IMR-90 (cell line): ENCODE data around the gene ATP12A. TPM values are rescaled to one million over a fixed set of nuclear protein-coding genes. Genes with fewer than 3 reads are reported as not detected.

Experiments
- ATAC-seq: fragments of 200-7000 bp; cut with Tn5 transposase; 2 replicates; pipeline ENCODE4 v1.9.1; 2020; ENCODE audit warnings: low read depth, mild to moderate bottlenecking, moderate library complexity
- BruUV-seq: library from RNA; stranded (reverse); fragments of 400-500 nt; replicated peaks from 2 replicates; lab custom pipeline; 2021; lab: Mats Ljungman, UMichigan
- CTCF ChIA-PET: fragments of 300-600 bp; formaldehyde crosslinking; extraction: SDS; loops from one replicate; lab custom pipeline; 2021; ENCODE audit warnings: antibody characterized with exemption; lab: Yijun Ruan, JAX
- POLR2A ChIA-PET: fragments of 300-600 bp; sonication (Branson Sonifier 250); formaldehyde crosslinking; loops from one replicate; lab custom pipeline; 2022; ENCODE audit warnings: antibody characterized with exemption; ENCODE audit not compliant: unreplicated experiment; lab: Charles Lee
- DNase-seq: peaks from one replicate; pipeline ENCODE4 v3.0.0; 2013
- H2AFZ ChIP-seq: replicated peaks from 2 replicates; pipeline ENCODE3; 2013; ENCODE audit warnings: low read length, mild to moderate bottlenecking; ENCODE audit not compliant: poor library complexity
- H2AK5ac ChIP-seq: 2 replicates; pipeline ENCODE4 v1.6.1; 2013; ENCODE audit warnings: low read depth, low read length, inconsistent platforms
- H2AK9ac ChIP-seq: replicated peaks from 2 replicates; pipeline ENCODE3; 2013; ENCODE audit warnings: mild to moderate bottlenecking, low read depth, low read length, moderate library complexity; ENCODE audit not compliant: poor library complexity
- H2BK120ac ChIP-seq: 2 replicates; pipeline ENCODE4 v1.6.1; 2013; ENCODE audit warnings: low read depth, low read length, inconsistent platforms
- H2BK15ac ChIP-seq: 3 replicates; pipeline ENCODE4 v1.6.1; 2013; ENCODE audit warnings: low read depth, low read length, inconsistent platforms
- H2BK20ac ChIP-seq: 2 replicates; pipeline ENCODE4 v1.6.1; 2013; ENCODE audit warnings: low read depth, mild to moderate bottlenecking, inconsistent platforms, low read length, moderate library complexity
- H2BK5ac ChIP-seq: 2 replicates; pipeline ENCODE4 v1.6.1; 2013; ENCODE audit warnings: mild to moderate bottlenecking, low read depth, low read length, inconsistent platforms; ENCODE audit not compliant: poor library complexity, severe bottlenecking
- H3K14ac ChIP-seq: replicated peaks from 2 replicates; pipeline ENCODE4 v1.6.1; 2013; ENCODE audit warnings: low read depth, low read length, inconsistent platforms
- H3K18ac ChIP-seq: 2 replicates; pipeline ENCODE4 v1.6.1; 2013; ENCODE audit warnings: low read depth, low read length, control low read depth
- H3K23ac ChIP-seq: 2 replicates; pipeline ENCODE4 v1.6.1; 2013; ENCODE audit warnings: low read depth, low read length, inconsistent platforms
- H3K27ac ChIP-seq: 2 replicates; pipeline ENCODE4 v1.5.1; 2013; ENCODE audit warnings: mild to moderate bottlenecking, control low read depth, low read length; ENCODE audit not compliant: insufficient read depth
- H3K27me3 ChIP-seq: 2 replicates; pipeline ENCODE4 v1.6.1; 2013; ENCODE audit warnings: low read length; ENCODE audit not compliant: control insufficient read depth, insufficient read depth
- H3K36me3 ChIP-seq: 2 replicates; pipeline ENCODE4 v1.6.1; 2013; ENCODE audit warnings: low read length, mixed read lengths; ENCODE audit not compliant: control insufficient read depth, insufficient read depth
- H3K4ac ChIP-seq: 2 replicates; pipeline ENCODE4 v1.6.1; 2013; ENCODE audit warnings: low read depth, low read length, inconsistent platforms
- H3K4me1 ChIP-seq: 2 replicates; pipeline ENCODE4 v1.6.1; 2013; ENCODE audit warnings: low read length, mixed read lengths; ENCODE audit not compliant: control insufficient read depth, insufficient read depth
- H3K4me2 ChIP-seq: 2 replicates; pipeline ENCODE4 v1.6.1; 2013; ENCODE audit warnings: low read depth, mild to moderate bottlenecking, control low read depth, low read length, moderate library complexity
- H3K4me3 ChIP-seq: 2 replicates; pipeline ENCODE4 v1.5.1; 2013; ENCODE audit warnings: low read depth, mild to moderate bottlenecking, control low read depth, low read length, moderate library complexity; ENCODE audit not compliant: insufficient read depth
- H3K56ac ChIP-seq: 2 replicates; pipeline ENCODE4 v1.6.1; 2013; ENCODE audit warnings: low read length, inconsistent platforms; ENCODE audit not compliant: insufficient read depth; ENCODE audit errors: extremely low read depth
- H3K79me1 ChIP-seq, 2 experiments: 2 replicates each; pipeline ENCODE4 v1.6.1; 2013; ENCODE audit warnings: low read length in 2 of 2, inconsistent platforms in 1 of 2, low read depth in 1 of 2
- H3K9ac ChIP-seq: 2 replicates; pipeline ENCODE4 v1.6.1; 2013; ENCODE audit warnings: low read depth, low read length, control low read depth
- H3K9me1 ChIP-seq: 2 replicates; pipeline ENCODE4 v1.6.1; 2013; ENCODE audit warnings: low read length, inconsistent platforms; ENCODE audit not compliant: insufficient read depth
- H3K9me3 ChIP-seq: 2 replicates; pipeline ENCODE4 v1.6.1; 2013; ENCODE audit warnings: low read length; ENCODE audit not compliant: control insufficient read depth, insufficient read depth
- H4K20me1 ChIP-seq: 2 replicates; pipeline ENCODE4 v1.6.1; 2013; ENCODE audit warnings: low read length, inconsistent platforms; ENCODE audit not compliant: insufficient read depth
- H4K5ac ChIP-seq: 2 replicates; pipeline ENCODE4 v1.6.1; 2013; ENCODE audit warnings: mild to moderate bottlenecking, low read depth, low read length, control low read depth
- H4K8ac ChIP-seq, 2 experiments: 2 replicates each; pipeline ENCODE4 v1.6.1; 2013; ENCODE audit warnings: low read depth in 2 of 2, low read length in 2 of 2, control low read depth in 1 of 2, inconsistent platforms in 1 of 2
- H4K91ac ChIP-seq: 2 replicates; pipeline ENCODE4 v1.6.1; 2013; ENCODE audit warnings: low read depth, low read length, inconsistent platforms; ENCODE audit not compliant: insufficient read depth
- CHD1 ChIP-seq: IDR thresholded peaks from 2 replicates; pipeline ENCODE4 v1.6.1; 2012; ENCODE audit warnings: low read depth, low read length, improper control_type of control experiment
- FOS ChIP-seq: fragments of 150-350 bp; IDR thresholded peaks from 2 replicates; pipeline ENCODE4 v1.6.1; 2016; ENCODE audit warnings: low read depth, low read length
- MXI1 ChIP-seq: IDR thresholded peaks from 2 replicates; pipeline ENCODE4 v1.6.1; 2012; ENCODE audit warnings: low read depth, mild to moderate bottlenecking, low read length, moderate library complexity, borderline replicate concordance
- NFE2L2 ChIP-seq: fragments of 150-350 bp; IDR thresholded peaks from 2 replicates; pipeline ENCODE4 v1.6.1; 2016; ENCODE audit warnings: low read depth, mild to moderate bottlenecking, low read length
- WGBS, 2 experiments: methylation state at CpG; one replicate each; pipeline versions ENCODE4 v1.1.5 to v1.1.7; 2013; ENCODE audit warnings: missing lambda C conversion rate in 2 of 2; ENCODE audit not compliant: insufficient read length in 1 of 2; ENCODE audit errors: extremely low coverage in 2 of 2; 5-methylcytosine and 5-hydroxymethylcytosine counted together
- dilution Hi-C: fragments of 300-500 bp; cut with HindIII; formaldehyde crosslinking; loops from one replicate; pipeline ENCODE4 v1.14.3; 2018; ENCODE audit warnings: low sequenced_read_pairs; ENCODE audit not compliant: unreplicated experiment
- in situ Hi-C: fragments of 300-500 bp; cut with MboI; formaldehyde crosslinking; loops from 3 replicates; pipeline ENCODE4 v1.14.3; 2019; ENCODE audit warnings: low sequenced_read_pairs, inconsistent platforms, mixed read lengths
- intact Hi-C: fragments of 100-400 bp; cut with micrococcal nuclease; formaldehyde crosslinking; loops from 2 replicates; pipeline ENCODE4 v1.10.0; 2022
- polyA plus RNA-seq, 3 experiments: library from polyadenylated mRNA; depleted of rRNA; stranded (reverse); fragments of >200 nt; gene quantifications; 2 replicates each; pipeline ENCODE4 v1.2.3, GENCODE V29; 2012; ENCODE audit warnings: low replicate concordance in 1 of 3
- total RNA-seq: library from RNA; depleted of rRNA; stranded (reverse); fragments of >200 nt; gene quantifications from 2 replicates; pipeline ENCODE4 v1.2.3, GENCODE V29; 2012
- TF ChIP-seq, protein P1 (sequence below): conservative IDR thresholded peaks from 2 replicates; pipeline ENCODE4 v1.5.1; 2012; ENCODE audit warnings: mild to moderate bottlenecking, low read depth, low read length, improper control_type of control experiment

ATP12A gene
- total and polyA plus RNA-seq, 2 of the 4 experiments (the other 2 are of a cell fraction): not detected

DNA sequence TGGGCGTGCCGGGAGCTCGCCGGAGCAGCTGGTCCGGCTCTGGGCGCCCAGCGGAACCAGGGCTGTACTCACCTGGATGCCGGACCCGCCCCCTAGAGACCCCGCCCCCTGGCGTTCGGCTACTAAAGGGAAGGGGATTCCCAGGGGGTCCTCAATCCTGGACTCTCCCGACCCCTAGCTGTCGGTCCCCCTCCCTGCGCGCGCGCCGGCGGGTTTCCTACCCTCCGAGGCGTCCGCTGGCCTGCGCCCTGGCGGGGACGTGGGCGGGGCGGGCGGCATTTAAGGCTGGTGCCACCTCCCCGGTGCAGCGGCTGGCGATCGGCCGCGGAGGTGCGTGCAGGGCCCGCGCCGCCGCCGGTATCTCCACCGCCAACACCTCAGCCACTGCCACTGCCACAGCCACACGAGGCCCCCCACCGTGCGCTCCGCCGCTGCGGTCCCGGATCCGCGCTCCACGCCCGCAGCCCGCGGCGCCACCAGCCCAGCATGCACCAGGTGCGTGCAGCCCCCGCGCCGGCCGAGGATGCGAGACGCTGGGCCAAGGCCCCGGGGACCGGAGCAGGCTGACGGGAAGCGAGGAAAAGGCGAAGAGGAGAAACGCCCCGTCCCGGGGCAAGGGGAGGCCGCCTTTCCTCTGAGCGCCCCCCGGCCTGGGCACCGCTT lies at the start of gene ATP12A (continued):
- no peak for TF ChIP-seq CHD1
- no peak for TF ChIP-seq MXI1

DNA sequence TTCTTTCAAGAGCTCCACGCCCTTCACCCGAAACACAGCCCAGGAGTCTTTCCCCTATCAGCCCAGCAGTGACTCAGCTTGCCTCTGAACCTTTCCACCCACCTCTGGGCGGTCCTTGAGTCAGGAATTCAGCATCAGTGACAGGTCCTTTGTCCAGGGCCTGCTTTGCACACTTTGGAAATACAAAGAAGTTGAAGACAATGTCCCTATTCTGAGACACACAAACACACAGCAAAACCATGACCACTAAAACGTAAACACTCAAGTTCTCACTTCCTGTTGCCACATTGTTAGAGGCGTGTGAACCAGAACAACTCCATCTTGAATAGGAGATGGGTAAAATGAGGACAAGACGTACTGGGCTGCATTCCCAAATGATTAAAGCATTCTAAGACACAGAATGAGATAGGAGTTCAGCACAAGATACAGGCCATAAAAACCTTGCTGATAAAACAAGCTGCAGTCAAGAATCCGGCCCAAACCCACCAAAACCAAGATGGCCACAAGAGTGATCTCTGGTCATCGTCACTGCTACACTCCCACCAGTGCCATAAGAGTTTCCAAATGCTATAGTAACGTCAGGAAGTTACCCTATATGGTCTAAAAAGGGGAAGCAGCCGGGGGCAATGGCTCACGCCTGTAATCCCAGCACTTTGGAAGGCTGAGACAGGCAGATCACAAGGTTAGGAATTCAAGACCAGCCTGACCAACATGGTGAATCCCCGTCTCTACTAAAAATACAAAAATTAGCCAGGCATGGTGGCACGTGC lies 49.2 kb upstream of the ATP12A start:
- Histone ChIP-seq H3K36me3 (no peaks in the 10 kb centered on the region), H3K27me3 (no peaks in the 10 kb centered on the region; the same call in 1 of the 2 replicates), H3K23ac (no peak overlapping the region), H3K9ac (no peak overlapping the region), H2BK20ac (no peak overlapping the region), H3K79me1 (no peaks in the 10 kb centered on the region), H3K4ac (no peak overlapping the region), H2BK120ac (no peak overlapping the region), H4K8ac (no peak overlapping the region), H3K18ac (no peak overlapping the region), H3K27ac (no peak overlapping the region), H3K14ac (no peak overlapping the region), H2AK5ac (no peak overlapping the region), H4K91ac (no peak overlapping the region), H3K9me3 (no peaks in the 10 kb centered on the region), H3K4me3 (no peak overlapping the region), H2AK9ac (peak overlapping the region; percentile 28), H3K4me1 (no peaks in the 10 kb centered on the region), H3K9me1 (no peaks in the 10 kb centered on the region), H2BK5ac (no peak overlapping the region), H3K4me2 (no peak overlapping the region), H2AFZ (no peak overlapping the region), H4K5ac (no peak overlapping the region), H2BK15ac (no peak overlapping the region), H4K20me1 (no peaks in the 10 kb centered on the region), H3K56ac (no peak overlapping the region)
- no TSS peak for BruUV-seq
- dilution Hi-C loops (no loop called here), in situ Hi-C loops (no loop called here), intact Hi-C loops (no loop called here)
- ChIA-PET CTCF (no interaction called here), POLR2A (no interaction called here)
- TF ChIP-seq FOS: no peak
- no peak for TF ChIP-seq NFE2L2
- TF ChIP-seq MXI1: no peak
- TF ChIP-seq, protein P1, sequence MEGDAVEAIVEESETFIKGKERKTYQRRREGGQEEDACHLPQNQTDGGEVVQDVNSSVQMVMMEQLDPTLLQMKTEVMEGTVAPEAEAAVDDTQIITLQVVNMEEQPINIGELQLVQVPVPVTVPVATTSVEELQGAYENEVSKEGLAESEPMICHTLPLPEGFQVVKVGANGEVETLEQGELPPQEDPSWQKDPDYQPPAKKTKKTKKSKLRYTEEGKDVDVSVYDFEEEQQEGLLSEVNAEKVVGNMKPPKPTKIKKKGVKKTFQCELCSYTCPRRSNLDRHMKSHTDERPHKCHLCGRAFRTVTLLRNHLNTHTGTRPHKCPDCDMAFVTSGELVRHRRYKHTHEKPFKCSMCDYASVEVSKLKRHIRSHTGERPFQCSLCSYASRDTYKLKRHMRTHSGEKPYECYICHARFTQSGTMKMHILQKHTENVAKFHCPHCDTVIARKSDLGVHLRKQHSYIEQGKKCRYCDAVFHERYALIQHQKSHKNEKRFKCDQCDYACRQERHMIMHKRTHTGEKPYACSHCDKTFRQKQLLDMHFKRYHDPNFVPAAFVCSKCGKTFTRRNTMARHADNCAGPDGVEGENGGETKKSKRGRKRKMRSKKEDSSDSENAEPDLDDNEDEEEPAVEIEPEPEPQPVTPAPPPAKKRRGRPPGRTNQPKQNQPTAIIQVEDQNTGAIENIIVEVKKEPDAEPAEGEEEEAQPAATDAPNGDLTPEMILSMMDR: no peak
- peak; percentile 37; the same call in 1 of the 2 replicates for ATAC-seq
- no CpG with 5 or more reads among the region's 13 CpGs for WGBS, 2 experiments
- peak; percentile 46 for DNase-seq
